ENCODE data around the gene CWH43.

GRCh38 chr4:48967101-48967500 is 19.0 kb upstream of the CWH43 start:
- no peak for TF ChIP-seq EZH2 (IDR thresholded peaks at IDR 0.05; ENCODE audit: borderline replicate concordance, insufficient read depth, low read depth, low read length, poor library complexity, severe bottlenecking)
- TF ChIP-seq CTCF (IDR thresholded peaks at IDR 0.05), result no peak
